Middle frontal gyrus (tissue), 1 donor: ENCODE measurements around the gene SLC43A1.

Source experiments
- DNase-seq: peaks from one replicate; pipeline ENCODE4 v3.0.0-alpha.2; 2015; ENCODE audit warnings: low spot score; ENCODE audit errors: extremely low spot score

SLC43A1 gene

DNA sequence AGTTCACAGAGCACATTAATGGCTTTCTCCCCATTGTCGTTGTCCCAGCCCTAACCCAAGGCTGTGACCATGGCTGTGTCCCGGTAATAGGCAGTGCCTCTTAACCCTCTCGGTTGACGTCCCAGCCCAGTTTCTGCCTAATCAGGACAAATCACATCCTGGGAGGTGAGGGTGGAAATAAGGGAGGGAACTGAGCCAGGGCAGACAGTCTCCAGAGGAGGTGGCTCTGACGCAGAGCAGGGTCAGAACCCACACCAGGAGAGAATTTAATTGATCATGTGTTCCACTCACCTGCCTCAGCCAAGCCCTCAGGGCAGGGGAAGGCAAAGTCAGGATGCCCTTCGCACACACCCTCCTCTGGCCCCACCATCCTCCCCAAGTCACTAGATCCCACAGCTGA lies 17.0 kb downstream of the SLC43A1 start:
- DNase-seq = no peak

DNA sequence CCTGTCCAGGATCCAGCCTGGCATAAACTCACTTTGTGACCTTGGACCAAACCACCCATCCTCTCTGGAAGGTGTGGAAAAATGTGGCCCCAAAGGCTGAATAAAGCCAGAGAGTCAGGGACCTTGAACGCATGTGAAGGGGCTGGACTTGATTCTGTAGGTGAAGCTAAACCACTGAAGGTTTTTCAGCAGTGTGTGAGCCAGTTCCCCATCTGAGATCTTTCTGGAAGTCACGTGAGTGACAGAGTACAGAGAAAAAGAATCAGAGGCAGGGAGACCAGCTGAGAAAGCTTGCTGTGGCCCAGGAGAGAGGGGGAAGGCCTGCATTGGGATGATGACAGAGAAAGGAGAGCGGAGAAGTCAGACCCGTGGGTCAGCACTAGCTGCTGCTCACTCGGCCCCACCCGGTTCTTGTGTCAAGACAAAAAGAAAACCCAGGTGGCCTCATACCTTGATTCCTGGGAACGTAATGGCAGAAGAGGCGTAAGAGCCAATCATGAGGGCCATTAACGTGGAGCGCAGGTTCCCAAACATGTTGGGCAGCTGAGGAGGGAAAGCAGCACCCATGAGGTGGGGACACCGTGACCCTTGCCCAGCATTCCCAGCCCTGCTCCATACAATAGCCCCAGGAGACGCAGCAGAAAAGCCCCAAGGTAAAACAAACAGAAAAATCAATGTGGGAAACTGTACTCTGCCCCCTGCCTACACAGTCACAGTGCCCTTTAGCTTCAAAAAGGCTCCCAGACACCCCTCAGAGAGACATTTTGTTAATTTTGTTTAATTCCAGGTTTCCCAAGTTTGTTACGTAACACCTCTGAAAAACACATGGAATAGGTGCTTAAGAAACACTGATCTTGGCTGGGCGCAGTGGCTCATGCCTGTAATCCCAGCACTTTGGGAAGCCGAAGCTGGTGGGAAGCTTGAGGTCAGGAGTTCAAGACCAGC lies 17.9 kb downstream of the SLC43A1 start:
- no peak for DNase-seq

DNA sequence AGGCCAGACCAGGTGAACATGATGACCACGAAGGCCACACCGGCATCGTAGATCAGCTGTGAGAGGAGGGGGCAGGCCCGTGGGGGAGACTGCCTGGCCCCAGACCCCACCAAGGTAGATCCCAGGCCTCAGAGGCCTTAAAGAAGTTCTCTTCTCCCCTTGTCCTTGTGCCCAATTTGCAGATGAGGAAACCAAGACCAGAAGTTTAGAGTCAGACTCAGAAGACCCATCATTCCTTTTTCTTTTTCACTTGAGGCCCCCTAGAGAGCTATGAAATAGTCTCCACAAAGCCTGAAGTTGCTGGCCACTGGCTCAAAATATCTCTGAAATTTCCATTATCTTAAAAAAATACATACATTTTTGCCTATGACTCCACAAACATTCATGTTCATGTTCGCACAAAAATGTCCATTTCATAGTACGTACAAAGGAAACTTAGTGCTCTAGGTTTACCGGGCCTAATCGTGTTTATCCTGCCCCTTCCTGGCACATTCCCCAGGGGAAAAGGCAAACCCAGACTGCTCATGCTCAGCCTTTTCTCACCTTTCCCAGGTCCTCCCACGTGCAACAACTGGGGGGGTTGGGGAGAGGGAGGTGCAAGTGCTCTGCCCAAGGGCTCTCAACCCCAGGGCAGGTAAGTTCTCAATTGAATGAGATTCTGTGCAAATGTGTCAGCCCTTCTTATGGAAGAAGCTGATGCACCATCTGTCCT lies 19.2 kb downstream of the SLC43A1 start:
- no peak for DNase-seq

DNA sequence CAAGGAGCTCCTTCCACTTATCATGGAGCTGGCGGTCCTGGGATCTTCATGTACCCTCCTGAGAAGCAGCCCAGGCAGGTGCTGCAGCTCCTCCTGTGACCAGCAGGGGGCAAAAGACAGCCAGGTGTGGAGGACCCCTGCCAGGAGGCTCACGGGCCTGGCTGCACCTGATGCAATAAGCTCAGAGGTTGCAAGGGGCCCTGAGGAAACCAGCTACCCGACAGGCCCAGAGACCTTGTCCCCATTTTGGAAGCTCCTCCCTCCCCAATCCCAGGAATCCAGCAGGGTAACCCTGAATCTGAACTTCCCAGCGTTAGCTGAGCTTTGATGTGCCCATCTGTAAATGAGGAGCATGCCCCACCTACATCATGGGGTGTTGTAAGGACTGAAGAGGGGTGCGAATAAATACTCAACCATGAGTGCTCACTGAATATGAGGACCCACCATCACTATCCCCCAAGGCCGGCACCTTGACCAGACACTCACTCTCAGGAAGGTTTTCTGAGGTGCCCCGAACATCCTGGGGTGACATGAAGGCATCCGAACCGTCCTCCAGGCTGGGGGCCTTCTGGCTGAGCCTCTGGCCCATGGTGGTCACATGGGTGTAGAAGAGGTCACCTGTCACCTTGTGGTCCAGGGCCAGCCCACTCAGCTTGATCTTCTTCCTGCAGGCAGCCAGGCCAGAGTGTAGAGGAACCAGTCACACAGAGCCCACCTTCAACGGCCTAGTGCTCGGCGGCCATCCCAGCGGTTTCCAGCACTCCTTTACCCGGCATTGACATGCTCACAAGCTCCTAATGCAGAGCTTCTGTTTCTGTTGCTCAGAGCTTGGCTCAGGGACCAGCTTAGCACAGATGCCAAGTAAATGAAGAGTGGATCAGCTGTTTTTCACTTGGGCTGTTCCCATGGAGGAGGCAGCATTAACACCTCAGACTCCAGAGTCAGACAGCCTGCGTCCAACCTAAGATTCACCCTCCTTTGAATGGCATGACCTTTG lies 21.7 kb downstream of the SLC43A1 start:
- DNase-seq = no peak

DNA sequence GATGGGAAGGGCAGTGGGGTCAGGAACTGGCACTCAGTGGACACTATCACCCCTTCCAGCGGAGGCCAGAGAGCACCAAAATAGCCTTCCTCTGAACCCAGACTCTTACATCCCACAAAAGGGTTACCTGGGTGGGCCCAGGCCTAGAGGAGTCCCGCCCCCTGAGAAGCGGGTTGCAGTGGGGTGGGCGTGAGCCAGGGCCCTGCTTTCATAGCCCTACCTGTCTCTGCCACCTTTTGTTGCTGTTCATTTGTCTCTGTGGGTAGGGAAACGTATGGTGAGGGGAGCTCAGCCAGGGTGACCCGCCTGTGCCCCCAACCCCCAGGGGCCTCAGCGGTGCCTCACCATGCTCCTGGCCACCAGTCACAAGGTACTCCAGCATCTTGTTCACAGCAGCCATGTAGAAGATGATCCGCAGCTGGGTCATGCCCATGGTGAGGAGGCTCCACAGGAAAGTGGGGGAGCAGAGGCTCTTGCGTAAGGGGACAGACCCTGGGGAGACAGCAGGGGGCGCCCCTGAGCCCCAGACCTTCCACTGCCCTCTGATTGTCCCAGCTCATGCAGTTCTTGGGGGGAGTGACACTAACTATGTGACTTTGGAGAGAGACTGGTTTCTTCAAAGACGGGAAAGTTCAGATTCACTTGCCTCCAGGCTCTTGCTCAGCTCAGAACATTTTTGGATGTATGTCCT lies 24.0 kb downstream of the SLC43A1 start:
- no peak for DNase-seq

DNA sequence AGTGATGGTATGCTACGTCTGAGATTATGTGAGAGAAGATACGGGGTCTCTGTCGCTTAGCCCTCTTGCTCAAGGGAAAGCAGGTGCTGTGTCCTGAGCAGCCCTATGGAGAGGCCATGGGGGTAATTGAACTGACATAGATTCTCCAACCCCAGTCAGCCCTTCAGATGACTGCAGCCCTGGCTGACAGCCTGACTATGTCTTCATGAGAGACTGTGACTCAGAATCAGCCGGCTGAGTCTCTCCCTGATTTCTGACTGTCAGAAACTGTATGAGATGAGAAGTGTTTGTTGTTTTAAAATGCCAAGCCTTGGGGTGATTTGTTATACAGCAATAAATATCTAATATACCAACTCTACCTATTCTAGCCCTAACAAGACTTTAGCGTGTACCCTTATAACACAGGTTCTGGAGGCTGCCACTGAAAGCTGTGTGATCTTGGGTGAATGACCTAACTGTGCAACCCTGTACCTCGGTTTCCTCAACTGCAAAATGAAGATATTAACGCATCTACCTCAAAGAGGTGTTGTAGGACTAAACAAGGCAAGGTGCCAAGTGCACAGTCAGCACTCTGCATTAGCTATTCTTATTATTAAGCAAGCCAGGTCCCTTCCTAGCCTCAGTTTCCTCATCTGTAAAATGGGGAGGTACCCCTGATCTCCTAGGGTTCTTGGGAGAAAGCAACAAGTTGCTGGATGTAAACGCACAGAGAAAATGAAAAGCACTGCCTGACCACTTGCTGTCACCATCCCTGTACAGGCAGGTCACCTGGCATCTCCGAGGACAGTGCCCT lies 24.9 kb downstream of the SLC43A1 start:
- no peak for DNase-seq

DNA sequence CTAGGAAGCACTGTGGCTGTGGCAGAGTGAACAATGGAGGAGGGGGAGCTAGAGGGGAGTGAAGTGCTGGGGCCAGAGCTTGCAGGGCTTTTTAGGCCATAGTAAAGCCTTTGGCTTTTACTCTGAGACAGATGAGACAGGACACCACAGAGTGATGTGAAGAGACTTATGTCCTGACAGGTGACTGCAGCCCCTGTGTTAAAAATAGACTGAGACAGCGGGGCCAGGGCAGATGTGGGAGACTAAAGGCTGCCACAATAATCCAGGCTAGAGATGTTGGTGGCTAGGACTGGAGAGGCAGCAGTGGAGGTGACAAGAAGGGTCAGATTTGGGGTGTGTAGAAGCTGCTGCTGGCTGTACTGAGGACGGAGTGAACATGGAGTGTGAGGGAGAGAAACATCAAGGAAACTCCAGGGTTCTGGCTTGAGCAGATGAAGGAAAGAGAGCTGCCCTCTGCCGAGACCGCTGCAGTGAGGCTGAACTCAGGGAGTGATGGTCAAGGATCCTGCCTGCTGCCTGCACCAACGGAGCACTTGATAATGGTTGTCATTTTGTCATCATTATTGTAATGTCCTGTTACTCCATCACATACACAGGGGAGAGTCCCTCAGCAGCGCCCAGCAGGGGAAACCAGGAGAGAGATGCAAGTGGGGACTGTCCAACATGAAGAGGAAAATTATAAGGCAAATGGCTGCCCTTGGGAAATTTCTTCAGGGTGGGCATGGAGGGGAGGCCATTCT lies 27.4 kb downstream of the SLC43A1 start:
- no peak for DNase-seq

DNA sequence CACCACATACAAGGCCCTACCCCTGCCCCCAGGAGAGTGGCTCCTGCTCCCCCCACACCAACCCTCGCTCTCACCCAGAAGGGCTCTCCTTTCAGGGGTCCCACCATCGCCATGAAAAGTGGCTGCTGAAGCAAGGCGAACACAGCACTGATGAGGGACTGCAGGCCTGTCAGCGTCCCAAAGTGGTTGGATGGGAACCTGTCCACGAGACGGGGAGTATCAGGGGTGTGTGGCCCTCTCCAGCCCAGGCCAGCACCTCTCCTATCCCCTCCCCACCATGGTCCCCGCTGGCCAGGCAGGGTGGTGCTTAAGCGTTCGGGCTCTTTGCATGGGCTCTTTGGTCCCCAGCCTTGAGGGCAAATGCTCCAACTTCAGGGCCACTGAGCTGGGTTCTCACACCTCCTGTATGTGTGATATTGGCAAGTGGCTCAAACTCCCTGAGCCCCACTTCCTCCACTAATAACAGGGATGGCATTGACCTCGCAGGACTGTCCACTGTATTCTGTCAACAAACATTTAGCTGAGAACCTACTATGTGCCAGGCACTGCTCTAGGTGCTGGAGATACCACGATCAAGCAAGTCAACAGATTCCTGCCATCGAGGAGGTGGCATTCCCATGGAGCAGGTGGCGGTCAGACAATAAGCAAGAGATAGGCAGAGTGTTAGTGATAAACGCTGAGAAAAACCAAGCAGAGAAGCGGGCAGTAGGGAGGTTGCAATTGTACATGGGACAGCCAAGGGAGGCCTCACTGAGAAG lies 28.3 kb downstream of the SLC43A1 start:
- DNase-seq = no peak

DNA sequence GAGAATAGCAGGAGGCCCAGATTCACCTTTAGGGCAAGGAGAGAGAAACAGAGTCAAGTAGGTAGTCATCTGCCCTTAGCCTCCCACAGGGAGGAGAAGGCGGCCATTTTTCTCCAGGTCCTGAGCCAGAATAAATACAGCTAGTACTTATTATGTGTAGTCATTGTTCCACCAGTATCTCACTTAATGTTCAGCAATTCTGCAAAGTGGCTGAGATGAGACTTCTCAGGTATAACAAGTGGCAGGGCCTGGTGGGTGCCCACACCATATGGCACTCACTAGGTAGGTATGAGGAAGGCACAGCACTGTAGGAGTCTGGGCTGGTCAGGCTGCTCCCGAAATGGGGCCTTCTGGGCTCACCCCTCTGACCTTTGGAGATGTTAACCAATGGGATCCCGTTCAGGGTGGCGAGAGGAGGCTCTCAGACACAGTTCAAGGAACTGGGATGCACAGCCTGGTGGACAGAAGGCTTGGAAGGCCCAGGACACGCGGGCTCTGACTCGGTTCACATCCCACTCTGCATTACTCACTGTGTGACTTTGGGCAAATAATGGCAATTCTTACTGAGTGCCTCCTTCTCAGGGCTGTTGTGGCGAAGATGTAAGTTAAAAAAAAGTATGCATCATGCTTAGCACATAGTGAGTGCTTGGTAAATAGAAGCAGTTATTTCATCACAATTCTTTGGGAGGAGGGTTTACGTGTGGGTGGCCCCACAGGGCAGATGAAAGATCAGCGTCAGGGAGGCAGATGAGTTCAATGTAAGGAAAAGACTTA lies 30.1 kb downstream of the SLC43A1 start:
- DNase-seq = no peak

DNA sequence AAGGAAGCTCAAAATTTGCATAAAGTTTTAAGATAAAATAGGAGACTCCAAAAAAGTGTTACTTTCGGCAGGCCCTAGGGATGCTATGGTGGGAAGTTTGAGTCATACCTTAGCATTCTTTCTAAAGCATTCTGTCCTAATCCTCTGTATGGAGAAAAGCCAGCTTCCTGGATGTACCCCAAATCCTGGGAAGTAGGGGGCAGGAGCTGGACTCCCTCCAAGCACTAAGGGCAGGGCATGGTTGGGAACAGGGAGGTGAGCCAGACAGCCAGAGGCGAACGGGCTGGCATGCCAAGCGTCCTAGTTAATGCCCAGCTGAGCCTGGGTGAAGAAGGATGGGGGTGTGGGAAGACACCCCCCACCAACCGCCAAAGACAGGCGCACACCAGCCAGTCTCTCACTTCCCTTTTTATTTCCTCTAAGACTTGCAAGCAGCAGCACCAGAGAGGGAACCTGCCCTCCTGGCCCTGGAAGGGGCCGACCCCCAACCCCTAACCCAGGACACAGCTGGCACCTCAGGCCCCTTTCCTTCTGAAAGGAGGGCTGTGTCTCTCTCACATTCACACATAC lies 31.3 kb downstream of the SLC43A1 start:
- no peak for DNase-seq

DNA sequence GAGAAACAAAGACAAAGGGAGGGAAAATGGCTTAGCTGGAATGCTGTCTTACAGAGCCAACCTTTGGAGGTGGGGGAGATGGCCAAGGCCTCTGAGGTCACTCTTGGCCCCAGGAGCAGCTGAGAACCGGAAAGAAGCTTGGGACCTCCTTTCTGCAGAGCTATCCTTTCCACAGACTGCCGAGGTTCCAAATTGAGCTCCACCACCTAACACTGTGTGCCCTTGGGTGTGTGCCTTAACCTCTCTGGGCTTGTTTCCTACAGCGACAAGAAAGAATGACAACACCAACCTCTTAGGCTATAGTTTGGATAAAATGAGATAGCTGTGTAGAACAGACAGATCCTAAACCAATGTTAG lies 32.0 kb downstream of the SLC43A1 start:
- DNase-seq = no peak

DNA sequence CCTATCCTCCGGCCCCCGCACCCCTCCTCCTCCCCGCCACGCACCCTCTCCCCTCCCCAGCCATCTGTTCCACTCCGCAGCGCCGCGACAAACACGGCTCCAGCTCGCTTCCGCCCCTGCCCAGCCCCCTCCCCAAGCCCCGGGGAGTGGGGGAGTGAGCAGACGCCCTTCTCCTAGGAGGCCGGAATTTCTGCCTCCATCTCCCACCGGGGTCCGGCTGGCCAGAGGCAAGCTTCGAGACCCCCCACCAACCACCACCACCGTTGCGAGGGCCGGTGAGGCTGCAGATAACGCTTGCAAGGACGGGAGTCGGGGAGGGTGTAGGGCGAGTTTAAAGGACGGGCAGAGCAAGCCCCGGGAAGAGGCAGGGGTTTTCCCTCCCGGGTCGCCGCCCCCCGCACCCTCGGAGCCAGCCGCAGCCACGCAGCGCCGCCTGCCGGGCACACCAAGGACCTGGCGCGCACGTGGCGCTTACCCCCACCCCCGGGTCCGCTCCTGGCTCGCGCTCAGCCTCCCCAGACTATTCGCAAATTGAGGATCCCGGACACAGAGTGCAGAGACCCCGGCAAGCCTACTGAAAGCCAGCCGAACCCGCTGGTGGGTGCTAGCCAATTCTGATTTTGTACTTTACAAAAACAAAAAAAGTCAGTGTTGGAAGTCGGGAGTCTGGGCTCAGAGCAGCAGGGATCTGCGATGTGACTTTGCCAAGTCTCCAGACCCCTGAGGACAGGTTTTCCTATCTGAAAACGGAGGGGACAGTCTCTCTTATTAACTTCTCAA lies 32.5 kb downstream of the SLC43A1 start:
- DNase-seq = no peak

DNA sequence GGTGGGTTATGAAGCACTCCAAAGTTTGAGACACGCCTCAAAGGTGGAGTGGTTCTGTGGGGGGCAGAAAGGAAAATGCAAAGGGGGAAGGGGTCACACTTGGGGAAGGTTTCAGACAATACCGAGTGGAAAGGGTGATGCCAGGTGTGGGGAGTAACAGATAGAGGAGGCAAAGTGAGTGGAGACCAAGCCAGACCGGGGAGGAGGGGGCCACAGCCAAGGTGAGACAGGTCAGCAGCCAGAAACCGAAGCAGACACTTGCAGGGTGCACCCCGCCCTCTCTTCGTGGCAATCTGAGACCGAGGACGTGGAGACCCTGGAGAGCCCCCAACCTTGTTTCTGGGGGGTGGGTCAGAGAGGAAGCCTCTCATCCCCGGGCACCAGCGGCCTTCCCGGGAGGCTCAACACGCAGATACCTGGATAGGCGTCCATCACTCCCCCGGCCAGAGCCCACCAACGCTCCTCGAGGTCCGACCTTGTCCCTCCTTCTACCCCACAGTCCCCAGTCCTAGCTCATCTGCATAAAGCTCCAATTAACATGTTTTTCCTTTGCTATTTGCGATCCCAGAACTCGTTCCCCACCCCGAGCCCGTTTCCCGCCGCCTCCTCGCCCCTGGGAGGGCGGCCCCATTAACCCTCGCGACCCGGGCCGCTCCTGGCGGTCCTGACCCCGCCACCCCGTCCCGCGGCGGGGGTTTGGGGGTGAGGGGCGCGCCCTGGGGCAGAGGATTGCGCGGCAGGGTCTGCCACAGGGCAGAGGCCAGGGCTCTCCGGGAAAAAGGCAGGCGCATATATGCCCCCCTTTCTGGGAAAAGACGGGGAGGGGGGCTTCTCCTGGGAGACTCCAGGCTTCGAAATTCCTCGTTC lies 33.4 kb downstream of the SLC43A1 start:
- no peak for DNase-seq

DNA sequence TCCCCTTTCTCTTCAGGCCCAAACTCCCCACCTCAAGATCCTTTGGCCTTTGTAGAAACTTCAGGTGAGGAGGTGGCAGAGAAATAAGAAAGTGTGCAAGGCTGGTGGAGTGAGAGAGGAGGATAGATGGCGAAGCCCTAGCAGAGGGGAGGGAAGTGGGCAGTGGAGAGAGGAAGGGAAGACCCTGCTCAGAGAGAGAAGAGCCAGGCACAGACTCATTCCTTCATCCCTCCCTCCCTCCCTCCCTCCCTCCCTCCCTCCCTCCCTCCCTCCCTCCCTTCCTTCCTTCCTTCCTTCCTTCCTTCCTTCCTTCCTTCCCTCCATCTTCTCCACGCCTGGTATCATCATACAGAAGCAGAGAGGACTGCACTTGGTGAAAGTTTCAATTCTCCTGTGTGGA lies 34.2 kb downstream of the SLC43A1 start:
- no peak for DNase-seq

DNA sequence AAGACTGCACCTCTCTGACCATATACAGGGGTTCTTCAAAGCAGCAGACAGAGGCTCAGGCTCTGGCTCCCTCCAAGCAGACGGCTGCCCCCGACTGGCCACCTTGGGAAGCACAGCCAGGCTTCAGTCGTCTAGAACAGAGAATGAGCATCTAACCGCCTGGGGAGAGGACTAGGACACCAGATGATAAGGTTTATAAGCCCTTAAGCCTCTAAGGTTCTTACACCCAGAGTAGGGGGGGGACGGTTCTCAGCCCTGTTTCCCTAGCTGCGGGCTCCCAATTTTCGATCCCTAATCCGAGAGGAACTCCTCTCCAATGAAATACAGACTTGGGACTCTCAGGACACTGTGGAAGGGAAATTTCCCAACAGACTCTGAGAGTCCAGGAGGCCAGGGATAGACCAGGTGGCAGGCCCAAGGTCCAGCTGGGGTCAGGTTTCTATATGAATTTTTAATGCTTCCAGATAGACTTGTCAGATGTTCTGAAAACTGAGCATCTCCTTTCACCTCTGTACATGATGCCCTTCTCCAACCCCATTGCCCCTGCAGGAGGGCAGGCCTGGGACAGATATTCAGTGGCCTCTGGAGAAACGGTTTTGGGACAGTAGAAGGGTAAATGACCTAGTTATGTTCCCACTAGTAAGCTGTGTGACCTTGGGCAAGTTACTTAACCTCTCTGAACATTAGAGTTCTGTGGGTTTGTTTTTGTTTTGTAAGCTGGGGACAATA lies 34.9 kb downstream of the SLC43A1 start:
- no peak for DNase-seq
